Thymus (tissue), 11 donors: ENCODE results near the gene PPP6C. TPM values are rescaled to one million over a fixed set of nuclear protein-coding genes. Genes with fewer than 3 reads are reported as not detected.

Experiments
- DNase-seq, 9 donors: peaks; one replicate each; pipeline ENCODE4 v3.0.0-alpha.2; 2013; ENCODE audit warnings: low spot score in 9 of 9, low read depth in 6 of 9, missing footprints in 1 of 9
- H3K27ac ChIP-seq, 2 donors: one replicate each; pipeline ENCODE4 v1.5.1; 2013; ENCODE audit warnings: control low read depth in 1 of 2, low read depth in 1 of 2, low read length in 1 of 2, mild to moderate bottlenecking in 1 of 2, moderate library complexity in 1 of 2
- H3K27me3 ChIP-seq, 2 donors: one replicate each; pipeline ENCODE4 v1.5.1; 2013; ENCODE audit warnings: low read length in 1 of 2; ENCODE audit not compliant: control insufficient read depth in 2 of 2, insufficient read depth in 1 of 2
- H3K36me3 ChIP-seq, 2 donors: one replicate each; pipeline ENCODE4 v1.5.1; 2013; ENCODE audit warnings: low read length in 1 of 2, mild to moderate bottlenecking in 1 of 2, moderate library complexity in 1 of 2; ENCODE audit not compliant: control insufficient read depth in 2 of 2, insufficient read depth in 2 of 2
- H3K4me1 ChIP-seq, 2 donors: one replicate each; pipeline ENCODE4 v1.5.1; 2013; ENCODE audit warnings: low read length in 2 of 2; ENCODE audit not compliant: control insufficient read depth in 2 of 2, insufficient read depth in 2 of 2
- H3K4me3 ChIP-seq, 2 donors: one replicate each; pipeline ENCODE4 v1.5.1; 2013; ENCODE audit warnings: low read length in 2 of 2, control low read depth in 1 of 2, mild to moderate bottlenecking in 1 of 2
- H3K9me3 ChIP-seq, 2 donors: one replicate each; pipeline ENCODE4 v1.5.1; 2013; ENCODE audit warnings: low read length in 1 of 2, mild to moderate bottlenecking in 1 of 2; ENCODE audit not compliant: control insufficient read depth in 2 of 2, insufficient read depth in 1 of 2
- WGBS: extraction: QIAGEN DNeasy Blood & Tissue Kit; methylation state at CpG from one replicate; pipeline ENCODE4 v1.1.7; 2013; 5-methylcytosine and 5-hydroxymethylcytosine counted together
- polyA plus RNA-seq: library from polyadenylated mRNA; stranded (reverse); fragments of 200-250 nt; gene quantifications from one replicate; pipeline ENCODE4 v1.2.3, GENCODE V29; 2013
- total RNA-seq: library from RNA; stranded (reverse); fragments of 120-200 nt; gene quantifications from one replicate; pipeline ENCODE4 v1.2.4, GENCODE V29; 2013
- donor health status: healthy.

The PPP6C gene
- total and polyA plus RNA-seq, 2 donors: 35.6 to 37.6 TPM

DNA sequence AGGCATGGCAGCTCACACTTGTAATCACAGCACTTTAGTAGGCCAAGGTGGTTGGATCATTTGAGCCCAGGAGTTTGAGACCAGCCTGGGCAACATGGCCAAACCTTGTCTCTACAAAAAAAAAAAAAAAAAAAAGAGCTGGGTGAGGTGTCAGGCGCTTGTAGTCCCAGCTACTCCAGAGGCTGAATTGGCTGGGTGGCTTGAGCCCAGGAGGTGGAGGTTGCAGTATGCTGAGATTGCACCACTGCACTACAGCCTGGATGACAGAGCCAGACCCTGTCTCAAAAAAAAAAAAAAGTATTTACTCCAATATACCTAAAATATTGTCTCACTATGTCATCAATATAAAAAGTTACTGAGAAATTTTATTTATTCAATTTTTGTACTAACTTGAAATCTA, 49.0 kb downstream of the PPP6C start:
- H3K4me1 ChIP-seq: peaks cover 23 to 24% of the 10 kb centered on the region in 2 donors
- DNase-seq: no peak
- H3K9me3 ChIP-seq: no peaks in the 10 kb centered on the region
- H3K36me3 ChIP-seq: peaks cover 8 to 32% of the 10 kb centered on the region in 2 donors
- H3K4me3 ChIP-seq: no peak overlapping the region
- no peak overlapping the region for H3K27ac ChIP-seq
- WGBS: 87% methylated on average over 1 of the region's 1 CpG
- H3K27me3 ChIP-seq: no peaks in the 10 kb centered on the region

DNA sequence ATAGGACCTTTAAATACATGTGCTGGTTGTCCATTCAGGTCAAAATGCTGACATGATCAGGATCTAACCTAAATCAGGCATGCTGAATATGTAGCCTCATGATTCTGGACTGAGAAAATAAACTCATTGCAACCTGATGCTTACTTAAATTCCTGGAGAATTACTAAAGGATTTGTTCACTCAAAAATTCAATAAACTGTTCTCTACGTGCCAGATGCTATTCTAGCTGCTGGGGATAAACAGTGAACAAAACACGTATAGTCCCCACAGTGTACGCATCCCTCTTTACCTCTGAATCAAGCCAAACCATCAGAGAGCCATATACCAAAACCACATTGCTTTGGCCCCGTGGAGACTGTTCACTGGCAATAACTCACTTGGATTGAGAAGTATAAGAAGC, 52.4 kb downstream of the PPP6C start:
- Histone ChIP-seq H3K4me3 (no peak overlapping the region), H3K4me1 (peaks cover 19 to 22% of the 10 kb centered on the region in 2 donors), H3K27me3 (no peaks in the 10 kb centered on the region), H3K9me3 (no peaks in the 10 kb centered on the region), H3K36me3 (peaks cover 11 to 39% of the 10 kb centered on the region in 2 donors), H3K27ac (no peak overlapping the region)
- no peak for DNase-seq
- whole genome bisulfite sequencing: 94% methylated on average over 4 of the region's 4 CpGs

DNA sequence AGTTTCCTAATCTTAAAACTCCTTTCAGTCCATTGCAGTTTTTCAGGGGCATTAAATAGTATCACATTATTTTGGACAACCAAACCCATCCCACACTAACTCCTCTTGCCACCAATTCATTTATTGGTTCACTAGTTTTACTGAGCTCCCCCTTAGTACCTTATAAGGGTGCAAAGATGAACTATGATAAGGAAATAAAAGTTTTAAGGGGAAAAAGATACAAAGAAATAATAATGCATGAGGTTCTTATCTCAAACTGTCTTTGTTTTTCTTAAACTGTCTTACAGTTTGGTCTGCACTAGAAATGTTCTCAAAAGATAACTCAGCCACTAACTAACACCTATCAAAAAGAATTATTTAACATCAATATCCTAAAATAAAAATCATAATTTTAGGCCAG, 54.6 kb downstream of the PPP6C start:
- Histone ChIP-seq H3K4me1 (peaks cover 11 to 12% of the 10 kb centered on the region in 2 donors), H3K27me3 (no peaks in the 10 kb centered on the region), H3K27ac (no peak overlapping the region), H3K36me3 (peaks cover 12 to 35% of the 10 kb centered on the region in 2 donors), H3K4me3 (no peak overlapping the region), H3K9me3 (no peaks in the 10 kb centered on the region)
- DNase-seq: no peak

DNA sequence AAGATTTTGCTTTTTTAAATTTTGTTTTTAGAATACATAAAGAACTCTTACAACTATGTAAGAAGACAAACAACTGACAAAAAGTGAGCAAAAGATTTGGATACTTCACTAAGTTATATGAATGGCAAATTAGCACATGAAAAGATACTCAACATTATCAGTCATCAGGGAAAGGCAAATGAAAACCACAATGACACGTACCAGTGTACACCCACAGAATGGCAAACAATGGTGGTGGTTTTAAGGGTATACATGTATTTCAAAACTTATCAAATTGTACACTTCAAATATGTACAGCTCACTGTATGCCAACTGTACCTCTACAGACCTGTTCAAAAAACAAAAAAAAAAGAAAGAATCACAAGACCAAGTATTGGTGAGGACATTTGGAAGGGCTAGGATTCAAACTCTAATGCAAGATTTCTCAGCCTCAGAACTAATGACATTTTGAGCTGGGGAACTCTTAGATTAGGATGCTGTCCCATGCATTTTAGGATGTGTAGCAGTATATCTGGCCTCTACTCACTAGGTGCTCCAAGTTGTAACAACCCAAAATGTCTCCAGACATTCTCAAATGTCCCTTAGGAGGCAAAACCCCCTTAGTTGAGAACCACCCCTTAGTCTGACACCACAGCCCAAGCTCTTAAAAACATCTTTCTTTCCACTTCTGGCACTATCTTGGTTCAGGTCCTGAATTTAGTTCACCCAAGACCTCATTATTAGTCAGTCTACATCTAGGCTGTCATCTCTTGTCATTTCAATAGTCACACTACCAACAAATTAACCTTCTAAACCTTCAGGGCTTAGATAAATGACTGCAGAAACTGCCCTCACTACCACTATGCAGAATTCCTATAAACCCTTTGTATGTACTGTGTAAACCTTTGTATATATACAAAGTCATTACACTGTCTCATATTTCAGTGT, 55.9 kb downstream of the PPP6C start:
- no peak for DNase-seq
- WGBS: 7% methylated on average over 1 of the region's 1 CpG
- no peaks in the 10 kb centered on the region for H3K27me3 ChIP-seq
- peaks cover 8 to 26% of the 10 kb centered on the region in 2 donors for H3K36me3 ChIP-seq
- H3K4me3 ChIP-seq: no peak overlapping the region
- H3K4me1 ChIP-seq: peaks cover 3 to 4% of the 10 kb centered on the region in 2 donors
- H3K9me3 ChIP-seq: no peaks in the 10 kb centered on the region
- H3K27ac ChIP-seq: no peak overlapping the region

DNA sequence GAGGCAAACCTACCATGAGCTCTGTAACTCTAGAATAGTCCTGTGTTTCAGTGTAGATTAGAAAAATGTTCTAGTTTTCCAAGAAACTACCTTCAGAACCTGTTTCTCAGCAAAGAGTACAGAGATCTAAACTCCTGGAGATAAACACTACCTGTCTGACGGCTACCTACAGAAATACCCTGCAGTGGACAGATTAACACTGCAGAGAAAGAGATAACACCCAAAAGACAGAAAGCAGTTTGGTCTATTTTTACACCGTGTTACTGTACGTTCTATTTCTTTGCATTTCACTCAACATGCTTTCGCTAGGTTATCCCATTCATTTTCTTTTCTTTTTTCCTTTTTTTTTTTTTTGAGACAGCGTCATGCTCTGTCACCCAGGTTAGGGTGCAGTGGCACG, 57.8 kb downstream of the PPP6C start:
- peaks cover 16 to 18% of the 10 kb centered on the region in 2 donors for H3K4me1 ChIP-seq
- WGBS: 91% methylated on average over 6 of the region's 6 CpGs
- no peak for DNase-seq

DNA sequence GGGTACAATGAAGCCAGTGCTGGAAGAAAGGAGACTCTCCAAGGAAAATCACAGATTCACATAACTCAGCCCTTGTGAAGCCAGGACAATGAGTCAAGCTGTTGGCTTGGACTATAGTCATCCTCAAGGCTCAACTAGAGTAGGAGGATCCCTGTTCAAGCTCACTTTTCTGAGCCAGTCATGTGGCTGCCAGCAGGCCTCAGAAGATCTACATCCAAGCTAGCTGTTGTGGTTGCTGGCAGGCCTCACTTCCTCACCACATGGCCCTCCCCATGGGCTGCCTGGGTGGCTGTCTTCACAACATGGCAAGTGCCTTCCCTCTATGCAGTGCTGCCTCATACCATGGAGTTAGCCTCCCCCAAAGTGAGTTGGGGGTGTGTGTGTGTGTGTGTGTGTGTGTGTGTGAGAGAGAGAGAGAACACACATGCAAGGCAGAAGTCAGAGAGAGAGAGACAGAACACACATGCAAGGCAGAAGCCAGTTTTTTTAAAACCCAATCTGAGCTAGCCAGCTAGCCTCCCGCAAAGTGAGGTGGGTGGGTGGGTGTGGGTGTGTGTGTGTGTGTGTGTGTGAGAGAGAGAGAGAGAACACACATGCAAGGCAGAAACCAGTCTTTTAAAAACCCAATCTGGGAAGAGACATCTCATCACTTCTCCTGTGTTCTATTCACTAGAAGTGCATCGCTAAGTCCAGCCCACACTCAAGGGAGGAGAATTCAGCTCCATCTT, 63.4 kb downstream of the PPP6C start:
- Histone ChIP-seq H3K4me3 (no peak overlapping the region), H3K36me3 (peaks cover 3 to 18% of the 10 kb centered on the region in 2 donors), H3K4me1 (peaks cover 50 to 69% of the 10 kb centered on the region in 2 donors), H3K27me3 (no peaks in the 10 kb centered on the region), H3K9me3 (no peaks in the 10 kb centered on the region), H3K27ac (peak overlapping the region; percentile 70 to 92)
- WGBS: 19% methylated on average over 2 of the region's 2 CpGs
- DNase-seq: peak; percentile 75 to 97 (median 92)

More for the DNA sequence above, 57.8 kb downstream of the PPP6C start:
- Histone ChIP-seq H3K27ac (peak overlapping the region; percentile 27 to 40), H3K27me3 (no peaks in the 10 kb centered on the region), H3K36me3 (peaks cover 6 to 20% of the 10 kb centered on the region in 2 donors), H3K4me3 (no peak overlapping the region), H3K9me3 (no peaks in the 10 kb centered on the region)

DNA sequence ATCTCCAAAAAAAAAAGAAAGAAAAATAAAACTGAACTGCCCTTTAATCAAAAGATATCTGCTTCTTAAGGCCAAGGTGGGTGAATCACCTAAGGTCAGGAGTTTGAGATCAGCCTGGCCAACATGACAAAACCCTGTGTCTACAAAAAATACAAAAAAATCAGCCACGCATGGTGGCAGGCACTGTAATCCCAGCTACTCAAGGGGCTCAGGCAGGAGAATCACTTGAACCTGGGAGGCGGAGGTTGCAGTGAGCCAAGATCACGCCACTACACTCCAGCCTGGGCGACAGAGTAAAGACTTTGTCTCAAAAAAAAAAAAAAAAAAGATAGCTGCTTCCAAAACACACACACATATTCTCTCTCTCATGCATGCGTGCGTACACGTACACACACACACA, 64.1 kb downstream of the PPP6C start:
- H3K27me3 ChIP-seq: no peaks in the 10 kb centered on the region
- H3K4me3 ChIP-seq: no peak overlapping the region
- 90% methylated on average over 7 of the region's 7 CpGs for WGBS
- peaks cover 50 to 74% of the 10 kb centered on the region in 2 donors for H3K4me1 ChIP-seq
- H3K36me3 ChIP-seq: peaks cover 3 to 18% of the 10 kb centered on the region in 2 donors
- H3K9me3 ChIP-seq: no peaks in the 10 kb centered on the region
- peak overlapping the region; percentile 70 to 92 for H3K27ac ChIP-seq
- no peak for DNase-seq

DNA sequence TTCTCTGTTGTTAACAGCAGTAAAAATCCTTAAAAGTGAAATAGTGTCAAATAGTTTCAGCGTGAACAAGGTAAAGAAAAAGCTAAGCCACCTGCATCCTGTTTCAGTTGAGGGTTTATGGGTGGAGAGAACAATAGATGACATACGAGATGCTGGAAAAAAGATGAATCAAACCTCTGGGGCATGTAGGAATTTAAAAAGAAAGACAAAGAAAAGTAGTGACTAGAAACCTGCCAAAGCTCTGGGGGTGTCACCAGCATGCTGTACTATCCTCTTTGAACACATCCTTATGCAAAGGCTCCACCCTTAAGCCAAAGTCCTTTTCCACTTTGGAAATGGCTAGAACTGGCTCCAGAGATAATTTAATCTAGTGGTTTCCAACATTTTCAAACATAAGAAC, 68.5 kb downstream of the PPP6C start:
- H3K9me3 ChIP-seq: no peaks in the 10 kb centered on the region
- peak overlapping the region in 1 of 2 donors; percentile 7 for H3K4me3 ChIP-seq
- H3K4me1 ChIP-seq: peaks cover 38 to 73% of the 10 kb centered on the region in 2 donors
- no peaks in the 10 kb centered on the region for H3K27me3 ChIP-seq
- DNase-seq: peak; percentile 55 to 92 (median 75)
- peak overlapping the region; percentile 85 to 98 for H3K27ac ChIP-seq
- WGBS: 1% methylated on average over 2 of the region's 2 CpGs
- peaks cover 4 to 11% of the 10 kb centered on the region in 2 donors for H3K36me3 ChIP-seq
